Progenitor cell of endocrine pancreas (in vitro differentiated cells): Measurements from ENCODE around the gene DPP10. TPM values are rescaled to one million over a fixed set of nuclear protein-coding genes. Genes with fewer than 3 reads are reported as not detected.

Source experiments
- DNase-seq: peaks from one replicate; pipeline ENCODE4 v3.0.0; 2021; ENCODE audit warnings: low spot score; ENCODE audit not compliant: unreplicated experiment
- H3K27ac Mint-ChIP-seq: 2 replicates; pipeline ENCODE4 v1.8.0; 2021; ENCODE audit warnings: mild to moderate bottlenecking, moderate library complexity, mixed read lengths
- H3K27me3 Mint-ChIP-seq: 2 replicates; pipeline ENCODE4 v1.8.0; 2021; ENCODE audit warnings: mixed read lengths
- H3K36me3 Mint-ChIP-seq: 2 replicates; pipeline ENCODE4 v1.8.0; 2022; ENCODE audit warnings: mixed read lengths; ENCODE audit not compliant: insufficient read depth
- H3K4me1 Mint-ChIP-seq: 2 replicates; pipeline ENCODE4 v1.8.0; 2021; ENCODE audit warnings: low read depth, mixed read lengths
- H3K4me3 Mint-ChIP-seq: 2 replicates; pipeline ENCODE4 v1.8.0; 2021; ENCODE audit warnings: low read depth, mild to moderate bottlenecking, moderate library complexity, mixed read lengths
- H3K9me3 Mint-ChIP-seq: 2 replicates; pipeline ENCODE4 v1.8.0; 2021; ENCODE audit warnings: low read depth, mixed read lengths
- CTCF ChIP-seq: fragments of 200-600 bp; sonication (generic); IDR thresholded peaks from one replicate; pipeline ENCODE4 v1.5.0; 2021; ENCODE audit warnings: antibody characterized with exemption, mild to moderate bottlenecking; ENCODE audit not compliant: unreplicated experiment
- total RNA-seq: library from RNA; stranded (reverse); gene quantifications from 2 replicates; pipeline ENCODE4 v1.2.1, GENCODE V29; 2021

DPP10 gene
- total RNA-seq, 1 donor from 2014 or later: 44.6 TPM

- no peak overlapping the region for H3K27ac Mint-ChIP-seq
- H3K36me3 Mint-ChIP-seq: no peaks in the 10 kb centered on the region
- no peak overlapping the region for H3K4me3 Mint-ChIP-seq
- no peaks in the 10 kb centered on the region for H3K27me3 Mint-ChIP-seq
- no peak for DNase-seq
- H3K9me3 Mint-ChIP-seq: no peaks in the 10 kb centered on the region
- no peaks in the 10 kb centered on the region for H3K4me1 Mint-ChIP-seq
- no peak for TF ChIP-seq CTCF
These were observed 1101.0 kb downstream of the DPP10 start for GRCh38 chr2:115543461-115543860.

GRCh38 chr2:115549611-115550130 is 1107.2 kb downstream of the DPP10 start:
- Mint-ChIP-seq H3K27ac (no peak overlapping the region), H3K4me3 (no peak overlapping the region), H3K9me3 (no peaks in the 10 kb centered on the region)

GRCh38 chr2:115552726-115553125 is 1110.3 kb downstream of the DPP10 start:
- Mint-ChIP-seq H3K9me3 (no peaks in the 10 kb centered on the region), H3K36me3 (no peaks in the 10 kb centered on the region), H3K4me1 (peaks cover 7% of the 10 kb centered on the region), H3K4me3 (no peak overlapping the region), H3K27me3 (no peaks in the 10 kb centered on the region), H3K27ac (no peak overlapping the region)
- DNase-seq: no peak
- TF ChIP-seq CTCF: no peak

More at GRCh38 chr2:115549611-115550130, 1107.2 kb downstream of the DPP10 start:
- TF ChIP-seq CTCF: no peak
- Mint-ChIP-seq H3K27me3 (no peaks in the 10 kb centered on the region), H3K36me3 (no peaks in the 10 kb centered on the region), H3K4me1 (peaks cover 7% of the 10 kb centered on the region)
- DNase-seq: no peak

GRCh38 chr2:115554153-115554552 is 1111.7 kb downstream of the DPP10 start:
- H3K4me1 Mint-ChIP-seq: peaks cover 6% of the 10 kb centered on the region
- no peaks in the 10 kb centered on the region for H3K9me3 Mint-ChIP-seq
- no peak overlapping the region for H3K27ac Mint-ChIP-seq
- H3K27me3 Mint-ChIP-seq: no peaks in the 10 kb centered on the region
- TF ChIP-seq CTCF: no peak
- H3K36me3 Mint-ChIP-seq: no peaks in the 10 kb centered on the region
- DNase-seq: no peak
- no peak overlapping the region for H3K4me3 Mint-ChIP-seq

- no peak for DNase-seq
- no peaks in the 10 kb centered on the region for H3K9me3 Mint-ChIP-seq
- no peak overlapping the region for H3K27ac Mint-ChIP-seq
- no peak for TF ChIP-seq CTCF
- no peaks in the 10 kb centered on the region for H3K36me3 Mint-ChIP-seq
- H3K4me1 Mint-ChIP-seq: no peaks in the 10 kb centered on the region
- no peak overlapping the region for H3K4me3 Mint-ChIP-seq
- H3K27me3 Mint-ChIP-seq: no peaks in the 10 kb centered on the region
These were observed 1116.3 kb downstream of the DPP10 start for GRCh38 chr2:115558725-115559124.
